ENCODE results near the gene MPHOSPH9.
"Not testable (repeated sequence)": the region's sequence is repeated elsewhere in the genome, so short reads cannot be mapped to it uniquely, and the experiment has no call there.

Gene MPHOSPH9

GRCh38 chr12:123227581-123228258 is 5.2 kb downstream of the MPHOSPH9 start:
- no peak for DNase-seq

DNA sequence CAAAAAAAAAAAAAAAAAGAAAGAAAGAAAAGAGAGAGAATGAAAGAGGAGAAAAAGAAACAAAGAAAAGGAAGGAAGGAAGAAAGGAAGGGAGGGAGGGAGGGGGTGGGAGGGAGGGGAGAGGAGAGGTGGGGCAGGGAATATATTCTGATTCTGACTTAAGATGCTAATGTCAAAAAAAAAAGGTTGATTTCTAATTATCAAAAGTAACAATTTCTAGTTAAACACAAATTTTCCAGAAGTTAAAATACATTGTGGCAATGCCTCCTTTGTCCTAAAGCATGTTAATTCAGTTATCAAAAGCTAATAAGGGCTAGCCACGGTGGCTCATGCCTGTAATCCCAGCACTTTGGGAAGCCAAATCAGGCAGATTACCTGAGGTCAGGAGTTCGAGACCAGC is 7.5 kb downstream of the MPHOSPH9 start:
- no peak for DNase-seq

DNA sequence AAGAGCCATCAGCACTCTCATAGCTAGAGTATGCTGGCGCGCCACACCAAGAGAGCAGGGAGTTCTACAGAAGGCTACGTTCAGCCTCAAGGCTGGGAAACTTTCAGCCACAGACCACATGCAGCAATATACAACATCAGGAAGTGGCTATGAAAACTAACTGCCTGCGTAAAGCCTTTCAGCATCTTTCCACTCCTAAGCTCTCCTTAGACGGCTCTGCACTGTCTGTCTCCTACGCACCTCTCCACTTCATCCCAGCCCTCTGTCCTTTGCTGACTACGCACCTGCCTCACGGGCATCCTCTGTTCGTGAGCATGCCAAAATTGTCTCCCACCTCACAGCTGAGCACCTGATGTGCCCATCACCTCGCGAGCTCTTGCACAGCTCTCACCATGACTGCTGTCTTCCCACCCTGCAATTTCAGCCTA is 9.7 kb downstream of the MPHOSPH9 start:
- DNase-seq, result peak in 4 of 5 experiments; percentile 17 to 91 (median 42)

- DNase-seq, result not testable (repeated sequence)
Observed at GRCh38 chr12:123207815-123208214, 25.1 kb downstream of the MPHOSPH9 start.

DNA sequence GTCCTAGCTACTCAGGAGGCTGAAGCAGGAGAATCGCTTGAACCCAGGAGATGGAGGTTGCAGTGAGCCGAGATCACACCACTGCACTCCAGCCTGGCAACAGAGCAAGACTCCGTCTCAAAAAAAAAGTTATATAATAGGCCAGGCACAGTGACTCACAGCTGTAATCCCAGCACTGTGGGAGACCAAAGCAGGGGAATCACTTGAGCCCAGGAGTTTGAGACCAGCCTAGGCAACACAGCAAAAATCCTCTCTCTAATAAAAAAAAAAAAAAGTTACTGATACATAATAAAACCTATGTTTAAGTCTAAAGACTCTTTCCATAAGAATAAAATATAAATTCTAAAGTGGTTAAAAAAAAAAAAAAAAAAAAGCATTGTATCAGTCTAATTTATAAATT is 26.1 kb downstream of the MPHOSPH9 start:
- DNase-seq, result not testable (repeated sequence)

- DNase-seq, result peak in 1 of 5 experiments; percentile 41
Observed at GRCh38 chr12:123200414-123200813, 32.5 kb downstream of the MPHOSPH9 start.

GRCh38 chr12:123199936-123200335 is 33.0 kb downstream of the MPHOSPH9 start:
- DNase-seq, result no peak

- no peak for DNase-seq
Observed at GRCh38 chr12:123187637-123188036, 45.3 kb downstream of the MPHOSPH9 start.

DNA sequence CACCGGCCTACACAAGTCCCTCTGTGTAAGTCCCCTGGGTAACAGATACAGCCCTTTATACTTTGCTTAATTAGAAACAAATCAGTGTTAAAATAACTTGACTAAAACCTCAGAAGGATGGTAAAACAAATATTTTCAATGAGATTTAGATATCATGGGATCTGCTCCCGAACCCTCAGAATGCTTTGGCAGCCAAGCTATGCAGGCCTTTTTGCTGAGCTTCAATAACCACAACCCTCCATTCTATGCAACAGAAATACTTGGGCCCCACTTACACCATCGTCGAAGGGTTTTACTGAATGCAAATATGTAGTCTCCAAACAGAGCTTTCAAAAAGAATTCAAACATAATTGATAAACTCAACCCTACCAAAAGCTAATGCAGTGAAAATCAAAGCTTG is 52.8 kb downstream of the MPHOSPH9 start:
- no peak for DNase-seq

- DNase-seq, result no peak
Observed at GRCh38 chr12:123171967-123172366, 61.0 kb downstream of the MPHOSPH9 start.

DNA sequence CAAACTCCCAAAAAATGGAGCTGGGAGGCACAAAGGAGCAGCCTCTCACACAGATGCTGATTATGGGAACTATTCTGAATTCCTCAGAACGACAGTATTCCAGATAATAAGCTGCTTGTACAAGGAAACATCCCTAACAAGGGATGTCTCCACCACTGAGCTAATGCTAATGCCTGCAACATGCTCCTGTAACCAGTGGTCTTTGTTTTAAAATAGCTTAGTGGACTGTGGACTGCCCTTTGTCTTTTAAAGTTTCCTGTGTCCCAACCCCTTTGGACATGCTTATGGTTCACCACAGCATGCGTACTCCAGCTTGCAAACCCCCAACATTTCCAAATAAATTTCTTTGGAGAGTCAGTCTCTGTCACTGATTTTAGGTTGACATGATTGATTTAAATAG is 65.6 kb downstream of the MPHOSPH9 start:
- no peak for DNase-seq

GRCh38 chr12:123165537-123165936 is 67.4 kb downstream of the MPHOSPH9 start:
- DNase-seq, result no peak

DNA sequence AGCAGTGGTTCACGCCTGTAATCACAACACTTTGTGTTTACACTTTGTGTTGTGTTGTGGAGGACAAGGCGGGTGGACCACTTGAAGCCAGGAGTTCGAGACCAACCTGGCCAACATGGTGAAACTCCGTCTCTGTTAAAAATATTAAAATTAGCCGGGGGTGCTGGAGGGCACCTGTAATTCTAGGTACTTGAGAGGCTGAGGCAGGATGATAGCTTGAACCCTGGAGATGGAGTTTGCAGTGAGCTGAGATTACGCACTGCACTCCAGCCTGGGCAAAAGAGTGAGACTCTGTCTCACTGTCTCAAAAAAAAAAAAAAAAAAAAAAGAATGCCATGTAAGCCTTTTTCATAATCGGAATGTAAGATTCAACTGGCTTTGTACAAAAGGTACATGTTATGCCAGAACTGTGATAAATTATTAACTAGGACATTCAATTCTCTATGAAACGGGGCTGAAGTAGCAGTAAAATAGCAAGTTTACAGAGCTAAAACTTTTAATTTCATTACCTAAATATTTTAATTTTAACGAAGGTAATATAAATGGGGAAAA is 68.2 kb downstream of the MPHOSPH9 start:
- DNase-seq, result no peak

- DNase-seq, result no peak
Observed at GRCh38 chr12:123164222-123164621, 68.7 kb downstream of the MPHOSPH9 start.

DNA sequence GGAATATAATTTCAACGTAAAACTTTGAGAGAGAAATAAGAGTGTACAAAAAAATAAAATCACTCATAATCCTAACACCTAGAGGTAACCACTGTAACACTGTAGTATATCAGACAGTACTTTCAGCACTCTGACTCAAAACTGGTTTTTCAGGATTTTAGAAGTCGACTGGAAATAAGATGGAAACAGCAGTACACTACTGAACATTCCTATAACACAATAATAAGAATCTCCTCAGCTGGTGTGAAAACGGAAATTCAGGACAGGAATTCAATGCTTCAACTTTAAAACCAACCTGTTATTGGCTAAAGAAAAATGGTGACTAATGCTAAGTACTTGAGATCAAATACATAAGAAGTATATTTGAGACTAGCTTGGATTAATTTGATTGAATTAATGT is 69.7 kb downstream of the MPHOSPH9 start:
- no peak for DNase-seq

GRCh38 chr12:123160801-123161487 is 72.0 kb downstream of the MPHOSPH9 start:
- DNase-seq, result no peak

DNA sequence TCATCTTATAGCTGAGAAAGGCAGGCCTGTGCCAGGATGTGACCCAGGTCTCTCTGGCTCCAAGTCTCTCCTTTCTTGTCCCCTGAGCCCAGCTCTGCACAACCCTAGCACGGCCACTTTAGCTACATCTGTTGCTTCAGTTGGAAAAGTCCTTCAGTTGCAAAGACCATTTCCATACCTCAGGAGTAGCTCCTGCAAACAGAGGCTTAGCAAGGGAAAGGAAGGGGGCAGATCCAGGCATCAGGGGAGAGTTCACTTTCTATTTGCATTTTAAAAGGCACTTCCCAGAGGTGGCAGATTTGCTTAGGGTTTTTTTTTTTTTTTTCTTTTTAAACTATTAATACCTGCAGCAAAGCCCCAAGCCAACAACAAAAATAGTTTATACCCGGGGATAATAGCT is 79.0 kb downstream of the MPHOSPH9 start:
- no peak for DNase-seq

DNA sequence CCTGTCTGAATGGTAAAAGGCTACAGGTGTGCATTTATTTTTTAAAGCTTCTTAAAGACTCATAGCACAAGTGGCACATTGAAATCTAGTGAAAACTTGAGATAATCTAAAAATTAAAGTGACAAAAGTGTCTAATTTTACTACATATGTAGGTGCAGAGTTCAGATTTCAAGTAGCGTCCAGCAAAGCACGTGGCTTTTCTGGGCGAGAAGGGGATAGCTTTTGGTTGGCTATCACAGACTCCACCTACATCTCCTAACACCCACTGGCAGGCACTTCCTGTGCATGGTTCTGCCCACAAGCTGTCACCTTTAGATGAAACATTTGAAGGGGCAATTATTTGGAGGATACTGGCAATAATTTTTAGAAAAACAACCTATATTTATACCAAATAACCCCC is 80.1 kb downstream of the MPHOSPH9 start:
- DNase-seq, result peak in 1 of 5 experiments; percentile 13

GRCh38 chr12:123151457-123152454 is 81.2 kb downstream of the MPHOSPH9 start:
- no peak for DNase-seq

- DNase-seq, result peak; percentile 22 to 64 (median 36)
Observed at GRCh38 chr12:123150744-123151456, 82.0 kb downstream of the MPHOSPH9 start, which contains the start of gene PITPNM2. Gene PITPNM2, minus strand, starts transcription at chr12:123151090. Its CDS starts 116,500 bp downstream, at chr12:123034590.

- DNase-seq, result peak in 1 of 5 experiments; percentile 8
Observed at GRCh38 chr12:123150275-123150743, 82.6 kb downstream of the MPHOSPH9 start.

Measured in T-helper 2 cell (primary cell).